GM12874 (cell line): ENCODE measurements around the gene TCF7L2.

Experiments
- TF ChIP-seq, protein P1 (sequence below): IDR thresholded peaks from 2 replicates; pipeline ENCODE4 v1.5.1; 2011; ENCODE audit warnings: low read depth, mild to moderate bottlenecking, control low read depth, low read length, moderate library complexity; ENCODE audit not compliant: insufficient read depth

Gene TCF7L2

GRCh38 chr10:113041841-113042750 lies 92.0 kb downstream of the TCF7L2 start:
- TF ChIP-seq, protein P1, sequence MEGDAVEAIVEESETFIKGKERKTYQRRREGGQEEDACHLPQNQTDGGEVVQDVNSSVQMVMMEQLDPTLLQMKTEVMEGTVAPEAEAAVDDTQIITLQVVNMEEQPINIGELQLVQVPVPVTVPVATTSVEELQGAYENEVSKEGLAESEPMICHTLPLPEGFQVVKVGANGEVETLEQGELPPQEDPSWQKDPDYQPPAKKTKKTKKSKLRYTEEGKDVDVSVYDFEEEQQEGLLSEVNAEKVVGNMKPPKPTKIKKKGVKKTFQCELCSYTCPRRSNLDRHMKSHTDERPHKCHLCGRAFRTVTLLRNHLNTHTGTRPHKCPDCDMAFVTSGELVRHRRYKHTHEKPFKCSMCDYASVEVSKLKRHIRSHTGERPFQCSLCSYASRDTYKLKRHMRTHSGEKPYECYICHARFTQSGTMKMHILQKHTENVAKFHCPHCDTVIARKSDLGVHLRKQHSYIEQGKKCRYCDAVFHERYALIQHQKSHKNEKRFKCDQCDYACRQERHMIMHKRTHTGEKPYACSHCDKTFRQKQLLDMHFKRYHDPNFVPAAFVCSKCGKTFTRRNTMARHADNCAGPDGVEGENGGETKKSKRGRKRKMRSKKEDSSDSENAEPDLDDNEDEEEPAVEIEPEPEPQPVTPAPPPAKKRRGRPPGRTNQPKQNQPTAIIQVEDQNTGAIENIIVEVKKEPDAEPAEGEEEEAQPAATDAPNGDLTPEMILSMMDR, result no peak

DNA sequence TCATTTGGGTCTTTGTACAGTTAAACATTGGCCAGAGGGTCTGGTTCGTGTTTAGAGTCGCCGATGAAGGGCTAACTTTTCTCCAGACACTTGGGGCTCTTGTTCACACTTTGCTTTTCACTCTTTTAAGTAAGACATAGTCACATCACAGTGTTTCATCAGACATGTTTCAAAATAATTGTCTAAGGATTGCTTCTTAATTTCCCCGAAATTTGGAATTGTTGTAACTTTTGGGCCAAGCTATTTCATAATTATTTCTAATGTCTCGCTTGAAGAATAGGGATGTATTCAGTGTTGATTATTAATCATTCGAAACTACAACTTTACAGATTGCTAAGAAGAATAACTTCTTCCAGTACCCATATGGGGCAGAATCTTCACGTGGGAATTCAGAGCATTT lies 92.8 kb downstream of the TCF7L2 start:
- TF ChIP-seq, protein P1, result no peak

GRCh38 chr10:113044016-113044755 lies 94.1 kb downstream of the TCF7L2 start:
- TF ChIP-seq, protein P1, result no peak

- TF ChIP-seq, protein P1, result no peak
Measured at GRCh38 chr10:113045147-113046055, 95.4 kb downstream of the TCF7L2 start.

DNA sequence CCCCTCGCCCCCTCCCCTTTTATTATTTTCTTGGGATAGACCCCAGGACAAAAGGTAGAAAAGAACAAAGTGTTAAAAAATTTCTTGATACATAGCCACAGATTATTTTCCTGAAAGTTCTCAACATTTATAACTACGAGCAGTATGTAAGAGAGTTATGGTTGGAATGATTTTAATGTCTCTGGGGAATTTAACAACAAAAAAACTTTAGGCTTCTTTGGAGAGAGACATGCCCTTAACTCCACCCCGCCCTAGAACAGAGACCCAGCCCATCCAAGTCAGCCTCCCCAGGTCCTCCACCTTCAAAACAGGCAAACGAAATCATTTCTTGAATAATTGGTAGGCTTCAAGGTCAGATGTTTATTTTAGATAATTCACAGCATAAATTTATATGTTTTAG lies 97.1 kb downstream of the TCF7L2 start:
- TF ChIP-seq, protein P1, result no peak

DNA sequence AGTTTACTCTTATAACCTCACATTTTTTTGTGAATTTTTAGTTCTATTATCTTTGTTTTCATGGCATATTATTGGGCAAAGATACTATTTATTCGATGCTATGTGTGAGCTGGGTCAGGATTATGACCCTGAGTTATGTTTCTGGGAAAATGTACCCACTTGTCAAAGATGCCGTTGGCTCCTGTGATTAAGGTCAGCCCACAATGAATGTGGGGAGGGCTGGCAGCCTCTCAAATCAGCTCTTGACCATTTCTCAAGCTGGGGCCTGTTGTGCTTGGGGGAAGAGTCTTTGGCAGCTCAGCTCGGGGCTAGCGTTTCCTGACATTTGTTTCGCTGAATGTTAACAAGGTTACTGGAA lies 97.5 kb downstream of the TCF7L2 start:
- TF ChIP-seq, protein P1, result no peak
